ENCODE results near the gene MDH2.
"Not testable (repeated sequence)": the region's sequence is repeated elsewhere in the genome, so short reads cannot be mapped to it uniquely, and the experiment has no call there.

Gene MDH2

DNA sequence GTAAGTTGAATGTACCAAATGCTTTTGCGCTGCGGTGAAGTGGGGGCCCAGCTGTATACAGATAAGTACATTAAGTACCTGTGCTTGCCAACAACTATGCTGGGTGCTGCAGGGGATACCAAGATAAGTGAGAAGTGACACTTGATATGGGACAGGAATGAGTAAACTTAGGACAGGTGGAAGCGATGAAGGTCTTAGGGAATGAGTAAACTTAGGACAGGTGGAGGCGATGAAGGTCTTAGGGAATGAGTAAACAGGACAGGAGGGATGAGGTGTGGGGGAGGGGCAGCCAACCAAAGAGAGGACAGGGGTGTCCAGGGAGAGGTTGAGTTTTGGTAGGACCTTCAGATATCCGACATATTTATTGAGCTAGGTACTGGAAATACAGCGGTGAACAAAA is 1.4 kb downstream of the MDH2 start:
- DNase-seq = no peak

DNA sequence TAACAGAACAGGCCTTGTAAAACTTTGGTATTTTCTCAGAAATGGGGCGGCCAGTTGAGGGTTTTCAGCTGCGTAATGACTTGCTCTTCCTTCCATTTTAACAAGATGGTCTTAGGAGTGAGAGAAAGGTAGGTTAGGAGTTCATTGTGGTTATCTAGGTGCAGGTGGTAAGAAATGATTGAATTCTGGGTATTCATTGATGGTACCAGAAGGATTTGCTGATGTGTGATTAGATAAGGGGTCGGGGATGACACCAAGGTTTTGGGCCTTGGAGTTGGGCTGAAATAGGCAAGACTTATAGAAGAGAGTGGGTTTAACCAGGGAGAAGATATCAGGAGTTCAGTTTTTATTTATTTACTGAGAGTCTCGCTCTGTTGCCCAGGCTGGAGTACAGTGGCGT is 2.6 kb downstream of the MDH2 start:
- no peak for DNase-seq

DNA sequence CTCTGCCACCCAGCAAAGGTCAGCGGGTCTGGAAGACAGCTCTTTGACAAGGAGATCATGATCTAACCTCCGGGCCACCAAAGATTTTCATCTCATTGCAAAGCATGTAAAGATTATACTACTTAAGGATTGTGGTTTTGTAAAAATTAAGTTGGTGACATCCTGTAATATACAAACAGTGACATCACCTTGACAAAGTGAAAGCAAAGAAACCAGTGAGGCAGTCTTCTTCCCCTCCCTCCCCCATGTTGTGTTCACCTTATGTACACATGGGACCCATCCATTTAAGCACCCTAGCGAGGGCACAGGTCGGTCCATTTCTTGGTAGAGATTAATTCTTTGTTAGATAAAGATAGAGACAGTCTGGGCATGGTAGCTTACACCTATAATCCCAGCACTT is 3.9 kb downstream of the MDH2 start:
- no peak for DNase-seq

DNA sequence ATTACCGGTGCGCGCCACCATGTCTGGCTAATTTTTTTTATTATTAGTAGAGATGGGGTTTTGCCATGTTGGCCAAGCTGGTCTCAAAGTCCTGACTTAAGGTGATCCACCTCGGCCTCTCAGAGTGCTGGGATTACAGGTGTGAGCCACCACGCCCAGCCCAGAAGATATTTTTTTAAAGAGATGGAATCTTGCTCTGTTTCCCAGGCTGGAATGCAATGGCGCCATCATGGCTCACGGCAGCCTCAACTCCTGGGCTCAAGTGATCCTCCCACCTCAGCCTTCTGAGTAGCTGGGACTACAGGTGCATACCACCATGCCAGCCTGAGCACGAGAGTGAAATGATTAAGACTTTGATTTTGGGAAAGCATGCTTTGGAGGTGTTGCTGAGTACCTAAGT is 4.8 kb downstream of the MDH2 start:
- DNase-seq = not testable (repeated sequence)

DNA sequence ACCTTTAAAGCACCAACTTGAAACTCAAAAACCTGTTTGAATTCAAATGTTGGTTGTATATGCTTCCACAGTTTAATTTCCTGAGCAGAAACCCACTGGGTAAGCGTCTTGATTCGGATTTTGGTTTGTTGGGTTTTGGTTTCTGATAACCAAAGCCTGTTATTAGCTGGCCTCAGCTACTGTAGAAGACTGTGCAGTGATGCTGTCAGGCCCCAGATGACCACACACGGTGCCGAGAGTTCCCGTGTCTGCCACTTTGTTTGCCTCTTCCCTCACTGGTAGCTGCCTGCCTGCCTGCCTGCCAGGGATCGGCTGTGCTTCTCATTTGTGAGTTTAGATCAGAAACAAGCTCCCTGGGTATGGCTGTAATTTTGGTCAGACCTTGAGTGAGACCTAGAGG is 5.6 kb downstream of the MDH2 start:
- no peak for DNase-seq

DNA sequence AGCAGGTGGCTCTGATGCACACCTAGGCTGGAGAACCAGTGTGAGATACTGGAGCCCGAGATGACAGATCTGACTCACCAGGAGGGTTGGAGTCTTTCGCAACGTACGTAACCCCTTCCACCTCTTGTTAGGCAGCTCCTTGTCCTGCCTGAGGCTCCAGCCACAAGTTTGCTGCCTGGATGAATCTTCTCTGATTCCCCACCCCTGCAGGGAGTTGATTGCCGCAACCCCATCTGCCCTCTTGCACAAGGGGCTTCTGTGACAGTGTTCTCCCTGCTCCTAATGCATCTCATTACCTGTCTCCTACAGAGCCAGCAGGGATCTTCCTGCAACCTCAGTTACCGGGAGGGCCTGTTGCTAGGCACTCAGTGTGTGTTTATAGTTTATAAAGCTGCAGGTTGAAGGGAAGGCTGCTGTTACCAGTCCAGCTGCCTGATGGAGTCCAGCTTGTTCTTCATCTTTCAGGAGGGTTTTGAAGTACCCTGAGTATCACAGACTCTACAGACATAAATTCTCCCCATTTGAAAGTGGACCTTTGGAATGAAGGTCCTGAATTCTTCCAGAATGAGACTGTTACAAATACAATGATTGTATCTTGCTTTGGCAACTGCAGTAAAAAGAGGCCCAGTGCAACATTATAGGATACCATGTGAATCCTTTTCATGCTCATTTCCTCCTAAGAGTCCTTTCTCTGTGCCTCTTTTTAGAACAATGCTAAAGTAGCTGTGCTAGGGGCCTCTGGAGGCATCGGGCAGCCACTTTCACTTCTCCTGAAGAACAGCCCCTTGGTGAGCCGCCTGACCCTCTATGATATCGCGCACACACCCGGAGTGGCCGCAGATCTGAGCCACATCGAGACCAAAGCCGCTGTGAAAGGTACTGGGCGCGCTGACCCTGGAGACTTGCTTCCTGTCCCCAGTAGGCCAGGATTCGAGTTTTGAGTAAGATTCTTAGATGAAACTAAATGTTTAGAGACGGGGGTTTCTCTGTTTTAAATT is 6.5 kb downstream of the MDH2 start:
- DNase-seq = no peak

DNA sequence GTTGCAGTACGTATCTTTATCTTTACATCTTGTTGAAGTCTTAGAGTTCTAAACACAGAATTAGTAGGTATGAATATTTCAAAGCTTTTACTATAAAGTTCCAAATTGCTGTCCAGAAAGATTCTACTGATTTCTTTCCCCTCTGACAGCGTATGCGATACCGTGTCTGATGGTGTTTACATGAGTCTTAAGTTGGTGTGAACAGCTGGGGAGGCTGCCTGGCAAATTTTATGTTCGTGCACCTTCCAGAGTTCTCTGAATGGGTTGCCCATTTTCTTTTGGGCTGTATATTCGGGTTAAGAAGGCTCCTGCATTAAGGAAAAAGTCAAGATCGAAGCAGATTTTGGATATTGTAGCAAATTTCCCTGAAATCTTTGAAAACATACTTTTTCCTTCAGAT is 8.3 kb downstream of the MDH2 start:
- DNase-seq = no peak

DNA sequence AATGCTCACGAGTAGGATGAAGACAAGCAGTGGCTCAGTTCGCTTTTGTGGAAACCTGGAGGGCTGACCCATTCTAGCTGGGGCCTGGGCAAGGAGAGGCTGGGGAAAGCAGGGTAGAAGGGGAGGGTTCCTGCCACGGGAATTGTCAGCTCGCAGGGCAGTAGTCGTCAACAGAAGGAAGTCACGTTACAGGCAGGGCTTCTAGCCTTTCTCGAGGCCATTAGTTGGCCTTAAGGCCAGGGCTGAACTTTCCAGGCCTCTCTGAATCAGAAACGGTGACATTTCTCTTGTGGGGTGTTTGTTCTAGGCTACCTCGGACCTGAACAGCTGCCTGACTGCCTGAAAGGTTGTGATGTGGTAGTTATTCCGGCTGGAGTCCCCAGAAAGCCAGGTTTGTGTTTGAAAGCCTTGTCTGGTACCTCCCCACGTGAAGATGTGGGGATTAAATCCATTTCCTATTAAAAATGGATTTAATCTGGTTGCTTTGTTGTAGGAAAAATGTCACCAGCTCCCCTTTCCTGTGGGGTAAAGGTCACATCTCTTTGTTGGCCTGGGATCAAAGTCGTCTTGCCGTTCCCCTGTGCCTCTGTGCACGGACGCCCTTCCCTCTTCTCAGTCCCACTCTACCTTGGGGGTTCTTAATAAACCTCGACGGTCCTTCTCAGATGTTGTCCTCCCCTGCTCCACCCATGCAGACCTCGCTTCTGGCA is 9.4 kb downstream of the MDH2 start:
- DNase-seq = no peak

DNA sequence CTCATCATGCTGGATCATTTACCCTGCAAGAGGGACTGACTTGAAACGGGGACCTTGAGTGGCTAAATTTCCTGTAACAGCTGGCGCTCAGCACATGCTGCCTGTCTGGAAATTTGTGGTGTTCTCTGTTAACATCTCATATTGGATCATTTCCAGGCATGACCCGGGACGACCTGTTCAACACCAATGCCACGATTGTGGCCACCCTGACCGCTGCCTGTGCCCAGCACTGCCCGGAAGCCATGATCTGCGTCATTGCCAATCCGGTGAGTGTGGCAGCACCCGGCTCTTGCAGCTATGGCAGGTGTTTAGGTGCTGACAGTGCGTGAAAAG is 9.9 kb downstream of the MDH2 start:
- no peak for DNase-seq

DNA sequence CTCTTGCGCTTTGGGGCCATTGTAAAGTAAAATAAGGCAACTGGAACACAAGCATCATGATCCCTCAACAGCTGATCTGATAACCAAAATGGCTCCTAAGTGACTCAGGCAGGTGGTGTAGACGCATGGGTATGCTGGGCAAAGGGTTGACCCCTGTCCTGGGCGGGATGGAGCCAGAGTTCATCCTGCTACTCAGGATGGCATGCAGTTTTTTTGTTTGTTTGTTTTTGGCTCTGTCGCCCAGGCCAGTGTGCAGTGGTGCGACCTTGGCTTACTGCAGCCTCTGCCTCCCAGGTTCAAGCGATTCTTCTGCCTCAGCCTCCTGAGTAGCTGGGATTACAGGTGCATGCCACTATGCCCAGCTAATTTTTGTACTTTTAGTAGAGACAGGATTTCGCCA is 10.8 kb downstream of the MDH2 start:
- not testable (repeated sequence) for DNase-seq

DNA sequence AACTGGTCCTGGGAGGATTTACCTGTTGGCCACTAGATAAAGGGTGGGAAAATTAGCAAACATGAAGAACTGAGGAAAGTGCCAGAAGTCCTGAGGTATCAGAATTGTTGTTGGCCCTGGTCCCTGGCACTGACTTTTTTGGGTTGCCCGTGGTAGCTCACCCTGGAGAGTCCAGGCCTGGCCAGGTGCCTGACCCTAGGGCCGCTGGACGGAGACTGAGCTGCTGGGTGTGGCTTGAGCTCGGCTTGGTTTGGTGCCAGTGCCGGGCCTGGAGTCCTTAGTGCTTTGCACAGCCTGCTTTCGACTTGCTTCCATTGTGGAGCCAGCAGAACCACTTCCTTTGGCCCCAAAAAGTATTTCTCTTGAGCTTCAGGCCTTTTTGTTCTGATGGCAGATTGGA is 12.9 kb downstream of the MDH2 start:
- DNase-seq = no peak

DNA sequence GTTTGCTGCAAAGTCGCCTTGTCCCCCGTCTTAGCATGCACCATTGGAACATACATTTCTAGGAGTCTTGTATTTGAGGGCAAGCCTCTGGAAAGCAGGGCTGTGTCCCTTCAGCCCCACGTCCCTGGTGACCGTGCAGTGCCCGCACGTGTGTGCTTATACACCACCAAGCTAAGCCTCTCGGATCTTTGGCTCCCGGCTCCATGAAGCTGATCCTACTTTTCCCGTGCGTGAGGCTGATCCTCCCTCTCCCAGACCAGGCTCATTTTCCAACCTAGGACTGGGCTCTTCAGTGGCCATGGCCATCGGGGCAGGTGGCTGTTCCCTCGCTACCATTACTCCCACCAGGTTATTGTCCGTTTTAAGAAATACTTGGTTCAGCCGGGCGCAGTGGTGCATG is 14.3 kb downstream of the MDH2 start:
- no peak for DNase-seq

DNA sequence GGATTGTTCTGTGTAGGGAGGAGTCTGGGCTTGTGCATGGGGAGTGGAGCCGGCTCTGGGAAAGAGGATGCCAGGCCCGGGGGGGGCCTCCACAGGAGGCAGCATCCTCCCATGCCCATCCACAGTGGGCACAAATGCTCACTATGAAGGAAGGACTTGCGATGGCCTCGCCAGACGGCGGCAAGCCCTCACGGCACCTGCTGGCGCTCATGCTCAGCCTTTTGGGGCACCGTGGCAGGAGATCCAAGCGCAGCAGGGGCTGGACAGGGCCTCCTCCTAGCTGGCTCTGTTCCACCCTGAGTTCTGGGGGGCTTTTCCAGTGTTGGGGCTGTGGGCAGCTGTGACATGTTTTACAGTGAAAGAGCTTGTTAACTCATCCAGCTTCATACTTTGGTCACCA is 15.2 kb downstream of the MDH2 start:
- DNase-seq = no peak

DNA sequence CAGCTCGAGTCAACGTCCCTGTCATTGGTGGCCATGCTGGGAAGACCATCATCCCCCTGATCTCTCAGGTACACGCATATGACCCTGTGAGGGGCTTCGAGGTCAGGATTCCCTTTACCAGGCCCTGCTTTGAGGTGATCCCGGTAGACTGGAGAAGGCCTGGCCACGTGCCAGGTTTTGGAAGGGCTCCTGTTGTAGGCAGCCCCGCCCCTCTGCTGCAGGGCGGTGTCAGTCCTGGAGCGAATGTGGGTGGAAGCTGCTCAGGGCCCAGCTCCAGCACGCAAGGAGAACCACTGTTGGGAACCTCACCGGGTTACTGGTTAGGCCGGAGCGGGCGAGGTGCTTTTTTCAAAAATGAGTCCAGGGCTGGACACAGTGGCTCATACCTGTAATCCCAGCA is 15.6 kb downstream of the MDH2 start:
- no peak for DNase-seq

DNA sequence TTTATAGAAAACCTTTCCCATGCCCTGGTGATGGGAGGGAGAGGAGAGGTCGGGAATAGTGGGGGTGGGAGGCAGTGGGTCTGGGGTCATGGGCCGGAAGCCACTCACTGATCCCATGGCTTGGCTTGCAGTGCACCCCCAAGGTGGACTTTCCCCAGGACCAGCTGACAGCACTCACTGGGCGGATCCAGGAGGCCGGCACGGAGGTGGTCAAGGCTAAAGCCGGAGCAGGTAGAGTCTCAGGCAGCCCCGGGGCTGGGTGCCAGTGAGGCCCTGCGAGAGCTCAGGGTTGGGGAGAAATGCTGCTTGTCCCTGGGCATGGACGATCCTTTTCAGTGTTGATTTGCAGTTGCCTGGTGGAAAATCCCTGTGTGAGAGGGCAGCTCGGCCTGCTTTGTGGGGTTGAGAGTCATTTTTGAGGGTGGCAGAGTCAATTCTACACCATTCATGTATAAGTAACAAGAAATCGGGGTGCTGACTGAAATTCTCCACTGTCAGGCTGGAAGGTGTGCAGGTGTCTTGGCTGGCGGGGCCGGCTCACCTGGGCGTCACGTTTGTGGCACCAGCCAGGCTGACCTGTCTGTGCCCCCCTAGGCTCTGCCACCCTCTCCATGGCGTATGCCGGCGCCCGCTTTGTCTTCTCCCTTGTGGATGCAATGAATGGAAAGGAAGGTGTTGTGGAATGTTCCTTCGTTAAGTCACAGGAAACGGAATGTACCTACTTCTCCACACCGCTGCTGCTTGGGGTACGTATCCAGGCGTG is 16.5 kb downstream of the MDH2 start:
- DNase-seq = no peak

DNA sequence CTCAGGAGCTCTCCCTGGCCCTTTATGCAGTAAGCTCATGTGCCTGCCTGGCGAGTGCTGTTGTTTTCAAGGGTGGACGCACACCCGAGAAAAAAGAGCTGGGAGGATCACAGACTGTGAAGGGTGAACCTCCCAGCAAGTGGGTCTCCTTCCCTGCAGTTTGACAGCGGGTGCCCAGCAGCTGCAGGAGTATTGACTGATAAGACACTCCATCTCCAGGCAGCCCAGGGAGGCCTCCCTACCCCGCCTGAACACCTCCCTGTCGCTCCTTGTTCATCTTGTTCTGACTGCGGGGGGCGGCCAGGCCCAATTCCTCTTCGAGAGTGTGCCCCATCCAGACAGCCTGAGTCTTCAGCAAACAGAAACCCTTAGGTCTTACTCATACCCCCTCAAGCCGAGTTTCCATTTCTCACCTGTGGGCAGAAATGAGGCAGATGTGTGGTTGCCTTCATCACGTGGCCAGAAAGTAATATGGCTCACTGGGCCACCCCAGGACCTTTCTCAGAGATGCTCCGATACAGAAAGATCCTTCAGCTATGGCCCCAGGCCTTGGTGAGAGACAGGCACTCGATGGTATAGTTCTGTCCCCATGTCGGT is 17.2 kb downstream of the MDH2 start:
- no peak for DNase-seq

DNA sequence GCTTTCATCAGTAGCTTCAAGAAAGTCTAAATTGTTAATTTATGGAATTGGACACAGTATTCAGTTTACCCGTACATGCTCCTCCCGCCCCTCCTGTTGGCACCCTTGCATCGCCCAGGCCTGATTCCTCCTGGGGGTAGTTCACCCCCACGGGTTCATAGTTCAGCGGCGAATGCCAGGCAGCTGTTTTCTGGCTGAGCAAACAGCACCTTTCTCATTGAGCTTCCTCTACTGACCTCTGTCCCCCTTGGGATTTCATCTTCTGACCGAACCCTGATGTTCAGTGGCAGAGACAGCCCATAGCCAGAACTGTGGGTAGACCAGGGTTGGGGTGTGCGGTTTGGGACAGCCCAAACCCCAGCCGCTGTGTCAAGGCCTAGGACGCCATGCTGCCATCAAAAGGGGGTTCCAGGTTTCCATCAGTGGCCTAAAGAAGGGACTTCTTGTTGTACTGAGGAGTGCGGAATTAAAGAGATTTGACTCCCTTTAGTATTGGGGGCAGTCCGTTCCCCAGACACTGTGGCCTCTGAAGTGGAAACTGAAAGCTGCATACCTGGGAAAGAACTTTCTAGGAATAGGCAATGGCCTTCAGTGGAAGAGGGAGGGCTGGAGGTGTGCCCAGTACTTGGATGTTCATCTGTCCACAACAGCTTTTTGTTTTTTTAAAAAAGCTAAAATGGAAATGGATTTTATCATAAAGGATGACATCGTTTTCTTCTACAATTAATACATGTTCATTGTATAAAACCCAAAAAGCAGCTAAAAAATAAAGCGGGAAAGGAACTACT is 19.0 kb downstream of the MDH2 start:
- DNase-seq = no peak

DNA sequence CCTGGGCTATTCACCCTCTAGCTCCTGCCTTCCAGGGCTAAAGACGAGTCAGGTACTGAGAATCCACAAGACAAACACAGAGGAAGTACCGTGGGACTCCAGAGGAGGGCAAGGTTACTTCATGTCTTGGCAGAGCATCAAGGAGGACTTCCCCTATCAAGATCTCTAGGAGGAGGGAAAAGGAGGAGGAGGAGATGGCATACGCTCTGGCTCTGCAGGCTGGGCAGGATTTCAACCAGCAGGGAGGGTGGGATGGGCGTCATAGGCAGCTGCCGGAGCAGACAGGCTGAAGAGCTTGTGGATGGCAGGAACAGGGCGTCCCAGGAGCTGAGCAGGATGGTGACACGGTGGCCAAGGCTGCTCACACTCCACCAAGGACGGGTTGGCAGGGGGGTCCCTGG is 21.3 kb downstream of the MDH2 start:
- DNase-seq = no peak

DNA sequence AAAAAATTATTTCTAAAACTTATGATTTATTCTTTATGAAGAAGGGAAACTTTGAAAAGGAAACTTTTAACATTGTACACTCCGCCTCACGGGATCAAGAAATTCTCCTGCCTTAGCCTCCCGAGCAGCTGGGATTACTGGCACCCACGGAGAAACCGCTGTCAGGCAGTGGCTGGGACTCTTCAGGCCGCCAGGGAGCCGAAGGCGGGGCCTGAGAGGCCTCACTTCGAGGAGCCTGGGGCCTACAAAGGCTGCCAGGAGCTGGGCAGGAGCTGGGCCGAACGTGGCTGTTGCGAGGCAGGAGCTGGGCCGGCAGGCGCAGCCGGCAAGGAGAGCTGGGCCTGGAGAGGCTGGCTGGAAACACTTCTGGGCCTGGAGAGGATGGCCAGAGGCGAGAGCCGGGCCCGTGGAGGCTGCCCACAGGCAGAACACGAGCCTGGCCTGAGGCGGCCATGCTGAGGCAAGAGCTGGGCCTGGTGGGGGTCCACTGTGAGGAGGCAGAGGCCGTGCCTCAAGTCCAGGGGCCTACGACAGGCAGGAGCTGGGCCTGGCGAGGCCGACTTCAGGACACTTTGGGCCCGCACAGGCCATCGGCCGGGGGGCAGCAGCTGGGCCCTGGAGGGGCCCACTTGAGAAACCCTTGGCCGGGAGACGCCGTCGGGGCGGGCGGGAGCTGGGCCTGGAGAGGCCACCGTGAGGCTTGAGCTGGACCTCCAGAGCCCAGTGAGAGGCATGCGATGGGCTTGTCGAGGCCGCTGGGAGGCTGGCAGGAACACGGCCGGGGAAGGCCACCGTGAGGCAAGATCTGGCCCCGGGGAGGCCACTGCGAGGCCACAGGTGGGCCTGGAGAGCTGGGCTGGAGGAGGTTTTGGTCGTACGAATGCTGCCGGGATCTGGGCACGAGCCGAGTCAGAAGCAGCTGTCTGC is 23.7 kb downstream of the MDH2 start:
- DNase-seq = no peak

DNA sequence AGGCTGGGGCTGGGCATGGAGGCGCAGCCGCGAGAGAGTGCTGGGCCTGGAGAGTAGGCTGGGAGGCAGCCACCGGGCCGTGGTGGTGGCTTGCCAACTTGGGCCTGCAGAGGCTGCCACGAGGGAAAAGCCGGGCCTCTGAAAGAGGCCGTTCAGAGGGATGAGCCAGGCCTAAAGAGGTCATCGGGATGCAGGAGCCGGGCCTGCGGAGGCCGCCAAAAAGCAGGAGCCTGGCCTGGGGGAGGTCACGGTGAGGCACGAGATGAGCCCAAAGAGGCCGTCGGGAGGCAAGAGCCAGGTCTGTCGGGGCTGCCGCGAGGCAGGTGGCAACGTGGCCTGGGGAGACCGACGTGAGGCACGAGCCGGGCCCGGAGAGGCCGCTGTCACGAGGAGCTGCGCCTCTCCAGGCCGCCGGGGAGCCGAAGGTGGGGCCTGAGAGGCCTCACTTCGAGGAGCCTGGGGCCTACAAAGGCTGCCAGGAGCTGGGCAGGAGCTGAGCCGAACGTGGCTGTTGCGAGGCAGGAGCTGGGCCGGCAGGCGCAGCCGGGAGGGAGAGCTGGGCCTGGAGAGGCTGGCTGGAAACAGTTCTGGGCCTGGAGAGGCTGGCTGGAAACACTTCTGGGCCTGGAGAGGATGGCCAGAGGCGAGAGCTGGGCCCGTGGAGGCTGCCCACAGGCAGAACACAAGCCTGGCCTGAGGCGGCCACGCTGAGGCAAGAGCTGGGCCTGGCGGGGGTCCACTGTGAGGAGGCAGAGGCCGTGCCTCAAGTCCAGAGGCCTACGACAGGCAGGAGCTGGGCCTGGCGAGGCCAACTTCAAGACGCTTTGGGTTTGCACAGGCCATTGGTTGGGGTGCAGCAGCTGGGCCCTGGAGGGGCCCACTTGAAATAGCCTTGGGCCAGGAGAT is 24.6 kb downstream of the MDH2 start:
- no peak for DNase-seq

All from NCI-H2029 treated with DMSO at 0.1 percent for 48 hours (cell line).